Measurements from ENCODE around the gene ZFP1. TPM values are rescaled to one million over a fixed set of nuclear protein-coding genes. Genes with fewer than 3 reads are reported as not detected.

Gene ZFP1
- total RNA-seq, 6 experiments from 2014 or later: 3.7 to 18.6 (median 9.3) TPM

DNA sequence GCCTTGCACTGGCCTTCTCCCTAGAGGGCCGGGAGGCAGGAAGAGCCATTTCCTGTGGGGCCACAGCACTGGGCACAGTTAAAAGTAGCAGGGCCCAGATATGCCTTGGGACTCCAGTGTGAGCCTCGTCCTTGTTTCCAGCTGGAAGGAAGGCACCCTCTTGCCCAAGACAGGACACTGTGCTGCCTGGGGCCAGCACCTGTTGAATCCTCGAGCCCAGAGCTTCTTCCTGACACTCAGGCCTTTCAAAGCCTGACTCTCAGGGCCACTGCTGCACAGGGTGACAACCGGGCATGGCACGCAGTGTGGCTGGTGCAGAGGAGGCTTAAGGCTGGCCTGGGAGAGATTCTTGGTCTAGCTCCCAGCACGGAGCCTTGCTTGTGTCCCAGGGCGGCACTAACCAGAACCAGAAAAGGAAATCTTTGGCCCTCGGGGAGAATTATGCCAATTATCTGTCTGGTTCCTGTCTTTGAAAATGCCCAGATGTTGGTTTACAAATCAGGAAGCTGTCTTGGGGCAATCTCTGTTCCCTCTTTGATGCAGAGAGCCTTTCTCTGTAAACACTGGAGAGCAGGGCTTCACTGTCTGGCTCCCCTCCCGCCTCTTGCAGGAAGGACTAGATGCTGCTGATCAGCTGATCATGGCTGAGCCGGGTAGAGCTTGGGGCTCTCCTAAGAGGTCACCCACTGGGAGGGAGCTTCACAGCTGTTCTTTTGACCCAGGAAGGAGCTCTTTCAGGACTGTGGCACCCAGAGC, 42.8 kb upstream of the ZFP1 start:
- no peaks in the 10 kb centered on the region for H3K9me3 ChIP-seq
- intact Hi-C loops (cut with DNase I): no loop called here
- H3K4me1 ChIP-seq: peaks cover 0 to 35% (median 10%) of the 10 kb centered on the region in 4 donors
- H3K4me3 ChIP-seq: no peak overlapping the region
- peak overlapping the region in 1 of 3 donors; percentile 40 for H3K27ac ChIP-seq
- TF ChIP-seq, protein P1, sequence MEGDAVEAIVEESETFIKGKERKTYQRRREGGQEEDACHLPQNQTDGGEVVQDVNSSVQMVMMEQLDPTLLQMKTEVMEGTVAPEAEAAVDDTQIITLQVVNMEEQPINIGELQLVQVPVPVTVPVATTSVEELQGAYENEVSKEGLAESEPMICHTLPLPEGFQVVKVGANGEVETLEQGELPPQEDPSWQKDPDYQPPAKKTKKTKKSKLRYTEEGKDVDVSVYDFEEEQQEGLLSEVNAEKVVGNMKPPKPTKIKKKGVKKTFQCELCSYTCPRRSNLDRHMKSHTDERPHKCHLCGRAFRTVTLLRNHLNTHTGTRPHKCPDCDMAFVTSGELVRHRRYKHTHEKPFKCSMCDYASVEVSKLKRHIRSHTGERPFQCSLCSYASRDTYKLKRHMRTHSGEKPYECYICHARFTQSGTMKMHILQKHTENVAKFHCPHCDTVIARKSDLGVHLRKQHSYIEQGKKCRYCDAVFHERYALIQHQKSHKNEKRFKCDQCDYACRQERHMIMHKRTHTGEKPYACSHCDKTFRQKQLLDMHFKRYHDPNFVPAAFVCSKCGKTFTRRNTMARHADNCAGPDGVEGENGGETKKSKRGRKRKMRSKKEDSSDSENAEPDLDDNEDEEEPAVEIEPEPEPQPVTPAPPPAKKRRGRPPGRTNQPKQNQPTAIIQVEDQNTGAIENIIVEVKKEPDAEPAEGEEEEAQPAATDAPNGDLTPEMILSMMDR (IDR thresholded peaks at IDR 0.05): no peak
- TF ChIP-seq POLR2A (IDR thresholded peaks at IDR 0.05): no peak
- H3K27me3 ChIP-seq: no peaks in the 10 kb centered on the region
- ATAC-seq: peak in 1 of 4 donors; percentile 14
- DNase-seq: peak in 1 of 3 donors; percentile 53
- 41% methylated on average over 4 of the region's 10 CpGs for WGBS (ENCODE audit: insufficient coverage, low coverage, low lambda C conversion rate, missing lambda C conversion rate)
- H3K36me3 ChIP-seq: no peaks in the 10 kb centered on the region

DNA sequence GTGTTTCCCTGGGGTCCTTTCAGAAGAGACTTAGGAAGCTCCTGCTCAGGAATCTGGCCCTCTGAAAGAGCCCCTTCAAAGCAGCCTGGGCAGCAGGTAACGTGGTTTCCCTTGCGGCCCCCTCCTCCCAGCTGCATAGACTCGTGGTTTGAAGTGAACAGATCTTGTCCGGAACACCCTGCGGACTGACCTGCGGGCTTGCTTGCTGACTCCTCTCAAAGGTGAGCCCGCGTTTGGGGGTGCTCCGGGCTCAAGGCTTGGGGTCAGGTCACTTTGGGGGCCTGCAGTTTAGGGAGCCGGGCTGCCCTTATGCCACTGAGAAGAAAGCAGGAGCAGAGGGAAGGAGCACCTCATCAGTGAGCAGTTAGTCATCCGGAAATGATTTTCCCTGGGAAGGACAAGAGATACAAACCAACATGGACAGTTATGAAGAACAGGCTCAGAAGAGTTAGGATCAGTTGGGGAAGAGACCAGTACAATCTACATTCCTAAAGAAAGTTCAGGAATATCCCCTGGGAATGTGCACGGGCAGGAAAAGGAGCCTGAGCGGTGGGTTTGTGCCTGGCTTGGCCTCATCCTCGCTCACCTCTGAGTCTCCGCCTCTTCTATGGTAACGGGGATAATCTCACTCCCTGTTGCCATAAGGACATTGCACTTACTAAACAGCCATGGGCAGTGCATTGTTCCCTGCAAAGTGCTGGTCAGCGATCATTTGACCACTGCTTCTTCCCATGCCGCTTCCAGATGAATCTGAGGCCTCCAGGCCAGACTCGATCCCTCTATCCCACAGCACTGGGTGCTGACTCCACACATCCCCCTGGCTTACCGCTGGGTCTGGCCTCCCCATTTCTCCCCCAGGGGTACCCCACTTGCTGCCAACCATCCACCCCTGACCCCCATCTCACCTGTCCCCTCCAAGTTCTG, 41.7 kb upstream of the ZFP1 start:
- 95% methylated on average over 7 of the region's 20 CpGs for WGBS (ENCODE audit: insufficient coverage, low coverage, low lambda C conversion rate, missing lambda C conversion rate)

DNA sequence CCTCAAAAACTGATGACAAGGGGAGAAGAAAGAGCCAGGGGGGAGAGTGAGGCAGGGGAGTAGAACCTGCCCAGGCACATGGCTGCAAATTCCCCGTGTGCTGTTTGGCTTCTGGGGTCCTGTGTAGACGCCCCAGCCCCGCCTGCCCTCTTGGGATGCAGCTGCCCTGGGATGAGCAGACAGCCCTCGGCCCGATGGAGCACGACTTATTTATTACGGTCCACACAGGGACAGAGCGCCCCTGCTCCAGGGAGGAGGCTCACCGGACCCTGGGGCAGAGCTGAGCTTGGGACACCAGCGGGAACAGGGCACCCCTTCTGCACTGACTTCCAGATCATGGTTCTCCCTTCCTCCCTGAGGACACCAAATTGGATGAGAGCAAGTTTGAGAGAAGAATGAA, 40.8 kb upstream of the ZFP1 start:
- Histone ChIP-seq H3K9me3 (no peaks in the 10 kb centered on the region), H3K4me1 (peaks cover 0 to 54% (median 18%) of the 10 kb centered on the region in 4 donors), H3K27me3 (no peaks in the 10 kb centered on the region), H3K4me3 (no peak overlapping the region), H3K27ac (no peak overlapping the region), H3K36me3 (no peaks in the 10 kb centered on the region)
- DNase-seq (peak in 1 of 3 donors; percentile 53), ATAC-seq (no peak)
- intact Hi-C loops (cut with DNase I): no loop called here
- WGBS (ENCODE audit: insufficient coverage, low coverage, low lambda C conversion rate, missing lambda C conversion rate): 86% methylated on average over 1 of the region's 10 CpGs
- TF ChIP-seq, protein P1 (IDR thresholded peaks at IDR 0.05): no peak
- TF ChIP-seq POLR2A (IDR thresholded peaks at IDR 0.05): no peak

More for the DNA sequence above, 41.7 kb upstream of the ZFP1 start:
- no peaks in the 10 kb centered on the region for H3K9me3 ChIP-seq
- TF ChIP-seq, protein P1 (IDR thresholded peaks at IDR 0.05): no peak
- no peak for TF ChIP-seq POLR2A (IDR thresholded peaks at IDR 0.05)
- H3K4me3 ChIP-seq: no peak overlapping the region
- ATAC-seq: no peak
- no peak overlapping the region for H3K27ac ChIP-seq
- DNase-seq: peak in 1 of 3 donors; percentile 37
- H3K4me1 ChIP-seq: peaks cover 0 to 47% (median 16%) of the 10 kb centered on the region in 4 donors
- no peaks in the 10 kb centered on the region for H3K27me3 ChIP-seq
- intact Hi-C loops (cut with DNase I): no loop called here
- no peaks in the 10 kb centered on the region for H3K36me3 ChIP-seq

DNA sequence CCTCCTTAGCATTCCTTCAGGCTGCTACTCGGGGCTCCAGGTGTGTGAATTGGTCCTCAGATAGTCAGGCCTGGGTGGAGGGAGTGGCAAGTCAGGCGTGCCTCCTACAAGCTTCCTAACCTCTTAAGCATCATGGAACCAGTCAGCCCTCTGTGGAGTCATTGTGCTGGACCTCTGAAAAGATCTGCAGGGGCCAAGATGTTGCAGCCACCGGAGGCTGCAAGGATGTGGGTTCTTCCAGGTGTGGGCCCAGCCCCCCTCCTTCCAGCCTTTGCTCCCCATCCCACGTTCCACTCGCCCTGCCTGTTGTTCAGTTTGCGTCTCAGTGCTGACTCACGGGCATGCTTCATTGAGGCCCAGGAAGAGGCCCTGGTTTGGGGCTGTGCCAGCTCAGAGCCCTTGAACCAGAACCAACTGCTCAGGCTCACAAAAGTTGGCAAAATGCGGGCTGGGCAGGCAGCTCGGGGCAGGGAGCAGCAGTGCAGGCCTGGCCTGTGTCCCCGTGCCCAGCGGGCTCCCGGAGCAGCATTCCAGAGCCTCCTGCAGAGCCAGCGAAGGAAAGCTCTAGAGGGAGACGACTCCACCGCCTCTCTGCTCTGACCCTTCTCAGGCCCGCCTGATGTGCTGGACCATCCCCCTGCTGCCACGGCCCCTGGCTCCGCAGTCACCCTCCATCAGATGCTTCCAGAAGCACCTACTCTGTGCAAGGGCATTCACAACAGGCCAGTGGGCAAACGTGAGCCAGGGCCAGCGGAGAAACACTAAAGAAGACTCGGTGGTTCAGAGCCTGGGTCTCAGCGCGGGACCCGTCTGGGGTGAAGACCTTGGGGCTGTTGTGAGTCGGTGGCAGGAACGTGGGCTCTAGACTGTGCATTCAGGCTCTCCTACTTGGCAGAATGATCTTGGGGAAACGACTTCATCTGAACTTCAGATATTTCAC, 39.3 kb upstream of the ZFP1 start:
- no peaks in the 10 kb centered on the region for H3K27me3 ChIP-seq
- intact Hi-C loops (cut with DNase I): no loop called here
- peaks cover 0 to 8% (median 3%) of the 10 kb centered on the region in 4 donors for H3K36me3 ChIP-seq
- peaks cover 0 to 54% (median 18%) of the 10 kb centered on the region in 4 donors for H3K4me1 ChIP-seq
- TF ChIP-seq POLR2A (IDR thresholded peaks at IDR 0.05): peak; percentile 42
- TF ChIP-seq, protein P1 (IDR thresholded peaks at IDR 0.05): no peak
- peak overlapping the region in 2 of 3 donors; percentile 19 to 28 for H3K4me3 ChIP-seq
- H3K27ac ChIP-seq: peak overlapping the region; percentile 64 to 81 (median 74)
- DNase-seq: peak; percentile 93 to 96 (median 95)
- H3K9me3 ChIP-seq: no peaks in the 10 kb centered on the region
- 8% methylated on average over 2 of the region's 27 CpGs for WGBS (ENCODE audit: insufficient coverage, low coverage, low lambda C conversion rate, missing lambda C conversion rate)
- ATAC-seq: peak; percentile 69 to 77 (median 77)
